ENCODE measurements around the gene FGD6.
"Not testable (repeated sequence)": the region's sequence is repeated elsewhere in the genome, so short reads cannot be mapped to it uniquely, and the experiment has no call there.

The FGD6 gene

DNA sequence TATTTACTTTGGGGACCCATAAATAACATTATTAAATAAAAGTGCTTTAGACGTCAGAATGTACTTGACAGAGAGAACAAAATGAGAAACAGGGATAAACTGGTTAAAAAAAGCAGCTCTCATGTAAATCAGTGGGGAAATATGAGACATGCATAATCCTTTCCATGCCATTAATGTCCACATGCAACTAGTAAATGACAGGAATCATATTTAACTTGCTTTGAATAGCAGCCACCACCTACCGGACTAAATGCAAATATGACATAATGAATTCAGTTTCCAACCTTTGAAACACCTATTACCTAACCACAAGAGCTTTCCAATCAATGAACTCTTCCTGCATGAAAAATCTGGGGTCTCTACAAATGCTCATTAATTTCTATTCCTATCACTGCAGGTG, 19.6 kb downstream of the FGD6 start:
- H2AFZ ChIP-seq (ENCODE audit: low read length, unreplicated experiment) = no peak overlapping the region
- H3K27ac ChIP-seq (ENCODE audit: low read depth, low read length) = no peak overlapping the region
- H3K4me3 ChIP-seq (ENCODE audit: low read depth, low read length) = no peak overlapping the region
- no peaks in the 10 kb centered on the region for H3K27me3 ChIP-seq (ENCODE audit: insufficient read depth, low read length)
- H3K79me2 ChIP-seq (ENCODE audit: control insufficient read depth, insufficient read depth, low read length, unreplicated experiment) = no peaks in the 10 kb centered on the region
- H3K36me3 ChIP-seq (ENCODE audit: insufficient read depth, low read length) = no peaks in the 10 kb centered on the region
- H3K4me1 ChIP-seq (ENCODE audit: control insufficient read depth, insufficient read depth, low read length, unreplicated experiment) = peaks cover 23% of the 10 kb centered on the region

DNA sequence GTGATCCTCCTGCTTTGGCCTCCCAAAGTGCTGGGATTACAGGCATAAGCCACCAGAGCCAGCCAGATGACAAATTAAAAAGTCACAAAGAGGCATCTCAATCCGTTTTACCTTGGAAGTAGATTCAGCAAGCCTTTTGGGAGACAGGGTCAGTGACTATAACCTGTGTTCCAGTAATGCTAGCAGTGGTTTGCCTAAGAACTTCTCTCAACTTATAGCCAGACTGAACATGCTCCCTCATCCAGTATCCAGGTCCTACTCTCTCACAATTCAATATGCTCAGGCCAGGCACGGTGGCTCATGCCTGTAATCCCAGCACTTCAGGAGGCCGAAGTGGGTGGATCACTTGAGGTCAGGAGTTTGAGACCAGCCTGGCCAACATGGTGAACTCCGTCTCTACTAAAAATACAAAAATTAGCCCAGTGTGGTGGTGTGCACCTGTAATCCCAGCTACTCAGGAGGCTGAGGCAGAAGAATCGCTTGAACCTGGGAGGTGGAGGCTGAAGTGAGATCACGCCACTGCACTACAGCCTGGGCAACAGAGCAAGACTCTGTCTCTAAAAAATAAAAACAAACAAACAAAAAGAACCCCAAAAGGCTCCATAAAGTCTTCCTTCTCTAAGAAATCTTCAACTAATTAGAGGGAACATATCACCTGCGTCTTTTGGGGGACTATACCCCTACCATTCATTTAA, 20.2 kb downstream of the FGD6 start:
- H3K79me2 ChIP-seq (ENCODE audit: control insufficient read depth, insufficient read depth, low read length, unreplicated experiment); H3K27me3 ChIP-seq (ENCODE audit: insufficient read depth, low read length); H3K27ac ChIP-seq (ENCODE audit: low read depth, low read length); H3K36me3 ChIP-seq (ENCODE audit: insufficient read depth, low read length); H3K4me3 ChIP-seq (ENCODE audit: low read depth, low read length); H2AFZ ChIP-seq (ENCODE audit: low read length, unreplicated experiment): not testable (repeated sequence)
- H3K4me1 ChIP-seq (ENCODE audit: control insufficient read depth, insufficient read depth, low read length, unreplicated experiment) = peaks cover 19% of the 10 kb centered on the region

- Histone ChIP-seq H3K27me3 (ENCODE audit: insufficient read depth, low read length) (no peaks in the 10 kb centered on the region), H3K4me1 (ENCODE audit: control insufficient read depth, insufficient read depth, low read length, unreplicated experiment) (peaks cover under 1% of the 10 kb centered on the region), H3K4me3 (ENCODE audit: low read depth, low read length) (no peak overlapping the region), H2AFZ (ENCODE audit: low read length, unreplicated experiment) (no peak overlapping the region), H3K79me2 (ENCODE audit: control insufficient read depth, insufficient read depth, low read length, unreplicated experiment) (no peaks in the 10 kb centered on the region), H3K36me3 (ENCODE audit: insufficient read depth, low read length) (no peaks in the 10 kb centered on the region), H3K27ac (ENCODE audit: low read depth, low read length) (no peak overlapping the region)
Observed at GRCh38 chr12:95195122-95195521, 22.1 kb downstream of the FGD6 start.

GRCh38 chr12:95193139-95193538, 24.1 kb downstream of the FGD6 start:
- Histone ChIP-seq H3K27ac (ENCODE audit: low read depth, low read length) (no peak overlapping the region), H2AFZ (ENCODE audit: low read length, unreplicated experiment) (no peak overlapping the region), H3K4me1 (ENCODE audit: control insufficient read depth, insufficient read depth, low read length, unreplicated experiment) (no peaks in the 10 kb centered on the region), H3K36me3 (ENCODE audit: insufficient read depth, low read length) (no peaks in the 10 kb centered on the region), H3K79me2 (ENCODE audit: control insufficient read depth, insufficient read depth, low read length, unreplicated experiment) (no peaks in the 10 kb centered on the region), H3K27me3 (ENCODE audit: insufficient read depth, low read length) (no peaks in the 10 kb centered on the region), H3K4me3 (ENCODE audit: low read depth, low read length) (no peak overlapping the region)

- Histone ChIP-seq H2AFZ (ENCODE audit: low read length, unreplicated experiment) (no peak overlapping the region), H3K36me3 (ENCODE audit: insufficient read depth, low read length) (no peaks in the 10 kb centered on the region), H3K79me2 (ENCODE audit: control insufficient read depth, insufficient read depth, low read length, unreplicated experiment) (no peaks in the 10 kb centered on the region), H3K4me3 (ENCODE audit: low read depth, low read length) (no peak overlapping the region), H3K27me3 (ENCODE audit: insufficient read depth, low read length) (no peaks in the 10 kb centered on the region), H3K4me1 (ENCODE audit: control insufficient read depth, insufficient read depth, low read length, unreplicated experiment) (no peaks in the 10 kb centered on the region), H3K27ac (ENCODE audit: low read depth, low read length) (no peak overlapping the region)
Observed at GRCh38 chr12:95192271-95192670, 25.0 kb downstream of the FGD6 start.

DNA sequence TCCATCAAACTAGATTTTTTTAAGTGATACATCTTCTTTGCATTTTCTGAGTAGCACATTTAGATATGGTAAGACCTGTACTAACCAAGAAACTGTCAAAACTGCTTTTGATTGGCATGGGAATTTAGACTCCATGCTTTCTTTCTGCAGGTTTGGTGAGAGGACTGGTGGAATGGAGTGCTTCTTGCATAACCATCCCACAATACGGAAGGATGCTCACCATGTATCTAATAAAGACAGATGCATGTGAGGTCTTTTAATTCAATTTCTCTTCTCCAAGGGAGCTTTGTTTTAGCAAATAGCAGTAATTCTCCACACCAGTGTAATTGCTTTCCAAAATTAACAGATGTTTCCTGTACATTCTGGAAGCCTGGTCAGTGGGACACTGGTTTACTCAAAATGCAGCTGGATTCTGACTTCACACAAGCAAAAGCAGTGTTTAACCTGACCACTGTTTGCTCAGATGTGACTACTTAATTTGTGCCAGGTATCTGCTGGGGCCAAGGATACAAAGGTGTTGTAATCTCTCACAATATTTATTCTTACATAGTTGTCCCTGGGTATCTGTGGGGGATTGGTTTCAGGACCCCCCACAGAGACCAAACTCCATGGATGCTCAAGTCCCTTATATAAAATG, 26.1 kb downstream of the FGD6 start:
- no peaks in the 10 kb centered on the region for H3K79me2 ChIP-seq (ENCODE audit: control insufficient read depth, insufficient read depth, low read length, unreplicated experiment)
- H3K4me1 ChIP-seq (ENCODE audit: control insufficient read depth, insufficient read depth, low read length, unreplicated experiment) = no peaks in the 10 kb centered on the region
- H3K4me3 ChIP-seq (ENCODE audit: low read depth, low read length) = no peak overlapping the region
- no peak overlapping the region for H2AFZ ChIP-seq (ENCODE audit: low read length, unreplicated experiment)
- no peaks in the 10 kb centered on the region for H3K27me3 ChIP-seq (ENCODE audit: insufficient read depth, low read length)
- no peak overlapping the region for H3K27ac ChIP-seq (ENCODE audit: low read depth, low read length)
- no peaks in the 10 kb centered on the region for H3K36me3 ChIP-seq (ENCODE audit: insufficient read depth, low read length)

GRCh38 chr12:95187865-95188415, 29.3 kb downstream of the FGD6 start:
- Histone ChIP-seq H2AFZ (ENCODE audit: low read length, unreplicated experiment) (no peak overlapping the region), H3K79me2 (ENCODE audit: control insufficient read depth, insufficient read depth, low read length, unreplicated experiment) (no peaks in the 10 kb centered on the region), H3K4me1 (ENCODE audit: control insufficient read depth, insufficient read depth, low read length, unreplicated experiment) (no peaks in the 10 kb centered on the region), H3K4me3 (ENCODE audit: low read depth, low read length) (no peak overlapping the region), H3K27ac (ENCODE audit: low read depth, low read length) (no peak overlapping the region), H3K36me3 (ENCODE audit: insufficient read depth, low read length) (no peaks in the 10 kb centered on the region), H3K27me3 (ENCODE audit: insufficient read depth, low read length) (no peaks in the 10 kb centered on the region)

DNA sequence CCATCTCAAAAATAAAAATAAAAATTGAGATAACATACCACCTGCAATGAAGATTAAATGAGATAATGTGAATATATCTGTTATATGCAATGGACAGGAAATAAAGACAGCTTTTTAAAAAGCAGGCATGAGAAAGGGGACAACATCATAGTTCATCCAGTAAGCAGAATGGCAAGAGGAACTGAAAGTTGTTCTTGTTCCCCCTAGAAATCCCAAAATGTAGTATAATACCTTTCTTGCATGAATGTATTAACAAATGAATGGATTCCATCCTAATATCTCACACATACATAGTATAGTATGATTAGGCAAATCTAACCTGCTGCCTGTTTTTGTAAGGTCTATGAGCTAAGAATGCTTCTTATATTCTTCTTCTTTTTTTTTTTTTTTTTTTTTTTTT, 31.4 kb downstream of the FGD6 start:
- H3K79me2 ChIP-seq (ENCODE audit: control insufficient read depth, insufficient read depth, low read length, unreplicated experiment) = no peaks in the 10 kb centered on the region
- H3K4me1 ChIP-seq (ENCODE audit: control insufficient read depth, insufficient read depth, low read length, unreplicated experiment) = no peaks in the 10 kb centered on the region
- H3K4me3 ChIP-seq (ENCODE audit: low read depth, low read length) = no peak overlapping the region
- H3K36me3 ChIP-seq (ENCODE audit: insufficient read depth, low read length) = no peaks in the 10 kb centered on the region
- H2AFZ ChIP-seq (ENCODE audit: low read length, unreplicated experiment) = no peak overlapping the region
- H3K27ac ChIP-seq (ENCODE audit: low read depth, low read length) = no peak overlapping the region
- no peaks in the 10 kb centered on the region for H3K27me3 ChIP-seq (ENCODE audit: insufficient read depth, low read length)

- H3K27me3 ChIP-seq (ENCODE audit: insufficient read depth, low read length) = no peaks in the 10 kb centered on the region
- no peaks in the 10 kb centered on the region for H3K79me2 ChIP-seq (ENCODE audit: control insufficient read depth, insufficient read depth, low read length, unreplicated experiment)
- no peak overlapping the region for H3K4me3 ChIP-seq (ENCODE audit: low read depth, low read length)
- no peaks in the 10 kb centered on the region for H3K36me3 ChIP-seq (ENCODE audit: insufficient read depth, low read length)
- no peak overlapping the region for H2AFZ ChIP-seq (ENCODE audit: low read length, unreplicated experiment)
- no peak overlapping the region for H3K27ac ChIP-seq (ENCODE audit: low read depth, low read length)
- H3K4me1 ChIP-seq (ENCODE audit: control insufficient read depth, insufficient read depth, low read length, unreplicated experiment) = no peaks in the 10 kb centered on the region
Observed at GRCh38 chr12:95185072-95185471, 32.2 kb downstream of the FGD6 start.

DNA sequence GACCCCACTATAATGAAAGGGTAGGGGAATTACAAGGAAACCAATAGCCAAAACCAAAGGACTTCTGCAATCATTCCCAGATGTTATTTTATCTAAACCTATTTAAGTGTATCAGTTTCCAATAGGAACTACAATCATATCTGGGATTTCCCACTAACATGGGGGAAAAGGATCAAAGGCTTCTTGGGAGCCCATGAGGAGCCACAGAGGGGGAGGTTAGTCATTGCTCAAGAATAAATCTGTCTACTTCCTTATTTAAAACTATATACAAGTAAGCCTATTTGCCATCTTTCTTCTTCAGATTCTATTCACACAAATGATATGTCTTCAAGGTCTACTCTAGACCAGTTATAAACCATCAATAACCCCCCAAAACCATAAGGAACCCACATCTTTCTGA, 33.1 kb downstream of the FGD6 start:
- H3K79me2 ChIP-seq (ENCODE audit: control insufficient read depth, insufficient read depth, low read length, unreplicated experiment) = no peaks in the 10 kb centered on the region
- H3K36me3 ChIP-seq (ENCODE audit: insufficient read depth, low read length) = no peaks in the 10 kb centered on the region
- H3K27me3 ChIP-seq (ENCODE audit: insufficient read depth, low read length) = no peaks in the 10 kb centered on the region
- no peak overlapping the region for H2AFZ ChIP-seq (ENCODE audit: low read length, unreplicated experiment)
- no peak overlapping the region for H3K4me3 ChIP-seq (ENCODE audit: low read depth, low read length)
- no peaks in the 10 kb centered on the region for H3K4me1 ChIP-seq (ENCODE audit: control insufficient read depth, insufficient read depth, low read length, unreplicated experiment)
- H3K27ac ChIP-seq (ENCODE audit: low read depth, low read length) = no peak overlapping the region

GRCh38 chr12:95182868-95183415, 34.3 kb downstream of the FGD6 start:
- no peaks in the 10 kb centered on the region for H3K36me3 ChIP-seq (ENCODE audit: insufficient read depth, low read length)
- no peaks in the 10 kb centered on the region for H3K4me1 ChIP-seq (ENCODE audit: control insufficient read depth, insufficient read depth, low read length, unreplicated experiment)
- no peak overlapping the region for H3K4me3 ChIP-seq (ENCODE audit: low read depth, low read length)
- H3K27me3 ChIP-seq (ENCODE audit: insufficient read depth, low read length) = no peaks in the 10 kb centered on the region
- H3K27ac ChIP-seq (ENCODE audit: low read depth, low read length) = no peak overlapping the region
- H2AFZ ChIP-seq (ENCODE audit: low read length, unreplicated experiment) = no peak overlapping the region
- H3K79me2 ChIP-seq (ENCODE audit: control insufficient read depth, insufficient read depth, low read length, unreplicated experiment) = no peaks in the 10 kb centered on the region

Measured in ACC112 (cell line).